ENCODE measurements around the gene TSPAN9. TPM values are rescaled to one million over a fixed set of nuclear protein-coding genes. Genes with fewer than 3 reads are reported as not detected.

Gene TSPAN9
- total RNA-seq, 1 experiment from 2014 or later: 13.2 TPM

GRCh38 chr12:3256103-3256631 is 179.0 kb downstream of the TSPAN9 start:
- Histone ChIP-seq H3K9me2 (ENCODE audit: insufficient read depth) (no peaks in the 10 kb centered on the region), H3K4me2 (ENCODE audit: low read length) (no peak overlapping the region), H3K9me3 (ENCODE audit: control insufficient read depth in 1 of 2, insufficient read depth in 1 of 2, low read depth in 1 of 2, low read length in 2 of 2) (no peaks in the 10 kb centered on the region), H3K27me3 (ENCODE audit: insufficient read depth, low read length) (no peaks in the 10 kb centered on the region), H3K36me3 (ENCODE audit: control insufficient read depth in 1 of 2, insufficient read depth in 2 of 2, low read length in 2 of 2) (no peaks in the 10 kb centered on the region), H4K20me1 (ENCODE audit: insufficient read depth) (no peaks in the 10 kb centered on the region), H3K4me3 (replicated peaks in 1 of 2; ENCODE audit: low read depth in 1 of 2, low read length in 2 of 2) (no peak overlapping the region), H3K4me1 (ENCODE audit: control insufficient read depth in 1 of 2, insufficient read depth in 2 of 2, low read length in 2 of 2) (no peaks in the 10 kb centered on the region; a peak in 1 of 4 replicates), H2AFZ (ENCODE audit: low read depth, low read length, poor library complexity, severe bottlenecking) (no peak overlapping the region), H3K27ac (ENCODE audit: low read depth, low read length) (no peak overlapping the region), H3K79me2 (ENCODE audit: insufficient read depth, low read length) (no peaks in the 10 kb centered on the region), H3K9ac (ENCODE audit: low read length) (no peak overlapping the region)
- CTCF ChIA-PET: interaction anchor here (1.0 kb wide), 1 partner anchor 19 kb away, joined by 3 read pairs; no protein-coding TSS in a partner anchor
- DNase-seq (ENCODE audit: low read depth, low spot score) (no peak), ATAC-seq (no peak)
- intact Hi-C loops (cut with micrococcal nuclease): loop anchor here (5.0 kb wide), 1 partner anchor 99 kb away; no protein-coding TSS in a partner anchor
- RAD21 ChIA-PET (ENCODE audit: low non-redundant PET in 1 of 2, low total read pairs in 2 of 2, uncharacterized antibody in 2 of 2, unreplicated experiment in 2 of 2): no interaction called here
- BruUV-seq (replicated peaks): no TSS peak
- no peak for TF ChIP-seq RAD21 (IDR thresholded peaks at IDR 0.05; ENCODE audit: low read depth)
- no peak for TF ChIP-seq SIN3A (IDR thresholded peaks at IDR 0.05; ENCODE audit: low read depth)
- no peak for TF ChIP-seq ELF1 (IDR thresholded peaks at IDR 0.05; ENCODE audit: borderline replicate concordance, low read depth)
- TF ChIP-seq POLR2AphosphoS5 (IDR thresholded peaks at IDR 0.05; ENCODE audit: low read depth, low read length): no peak
- TF ChIP-seq EZH2phosphoT487 (IDR thresholded peaks at IDR 0.05; ENCODE audit: borderline replicate concordance): no peak
- TF ChIP-seq ZNF274 (IDR thresholded peaks at IDR 0.05; ENCODE audit: low read depth, low read length): no peak
- no peak for TF ChIP-seq REST (IDR thresholded peaks at IDR 0.05; ENCODE audit: low read depth)
- TF ChIP-seq CEBPB (IDR thresholded peaks at IDR 0.05; ENCODE audit: low read depth): no peak
- TF ChIP-seq, protein P1, sequence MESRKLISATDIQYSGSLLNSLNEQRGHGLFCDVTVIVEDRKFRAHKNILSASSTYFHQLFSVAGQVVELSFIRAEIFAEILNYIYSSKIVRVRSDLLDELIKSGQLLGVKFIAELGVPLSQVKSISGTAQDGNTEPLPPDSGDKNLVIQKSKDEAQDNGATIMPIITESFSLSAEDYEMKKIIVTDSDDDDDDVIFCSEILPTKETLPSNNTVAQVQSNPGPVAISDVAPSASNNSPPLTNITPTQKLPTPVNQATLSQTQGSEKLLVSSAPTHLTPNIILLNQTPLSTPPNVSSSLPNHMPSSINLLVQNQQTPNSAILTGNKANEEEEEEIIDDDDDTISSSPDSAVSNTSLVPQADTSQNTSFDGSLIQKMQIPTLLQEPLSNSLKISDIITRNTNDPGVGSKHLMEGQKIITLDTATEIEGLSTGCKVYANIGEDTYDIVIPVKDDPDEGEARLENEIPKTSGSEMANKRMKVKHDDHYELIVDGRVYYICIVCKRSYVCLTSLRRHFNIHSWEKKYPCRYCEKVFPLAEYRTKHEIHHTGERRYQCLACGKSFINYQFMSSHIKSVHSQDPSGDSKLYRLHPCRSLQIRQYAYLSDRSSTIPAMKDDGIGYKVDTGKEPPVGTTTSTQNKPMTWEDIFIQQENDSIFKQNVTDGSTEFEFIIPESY (IDR thresholded peaks at IDR 0.05; ENCODE audit: extremely low read depth, insufficient replicate concordance, low read length): no peak
- TF ChIP-seq POLR2A (IDR thresholded peaks at IDR 0.05; ENCODE audit: borderline replicate concordance, extremely low read depth, insufficient read depth, insufficient read length): no peak
- POLR2A ChIA-PET: no interaction called here

All from HCT116 (cell line).